ENCODE measurements around the gene ZNF668. TPM values are rescaled to one million over a fixed set of nuclear protein-coding genes. Genes with fewer than 3 reads are reported as not detected.

The ZNF668 gene
- total and polyA plus RNA-seq, 2 of the 13 experiments (the other 11 are each of a cell fraction or from before 2014, with no cell fraction given) = 3.8 to 9.8 TPM

DNA sequence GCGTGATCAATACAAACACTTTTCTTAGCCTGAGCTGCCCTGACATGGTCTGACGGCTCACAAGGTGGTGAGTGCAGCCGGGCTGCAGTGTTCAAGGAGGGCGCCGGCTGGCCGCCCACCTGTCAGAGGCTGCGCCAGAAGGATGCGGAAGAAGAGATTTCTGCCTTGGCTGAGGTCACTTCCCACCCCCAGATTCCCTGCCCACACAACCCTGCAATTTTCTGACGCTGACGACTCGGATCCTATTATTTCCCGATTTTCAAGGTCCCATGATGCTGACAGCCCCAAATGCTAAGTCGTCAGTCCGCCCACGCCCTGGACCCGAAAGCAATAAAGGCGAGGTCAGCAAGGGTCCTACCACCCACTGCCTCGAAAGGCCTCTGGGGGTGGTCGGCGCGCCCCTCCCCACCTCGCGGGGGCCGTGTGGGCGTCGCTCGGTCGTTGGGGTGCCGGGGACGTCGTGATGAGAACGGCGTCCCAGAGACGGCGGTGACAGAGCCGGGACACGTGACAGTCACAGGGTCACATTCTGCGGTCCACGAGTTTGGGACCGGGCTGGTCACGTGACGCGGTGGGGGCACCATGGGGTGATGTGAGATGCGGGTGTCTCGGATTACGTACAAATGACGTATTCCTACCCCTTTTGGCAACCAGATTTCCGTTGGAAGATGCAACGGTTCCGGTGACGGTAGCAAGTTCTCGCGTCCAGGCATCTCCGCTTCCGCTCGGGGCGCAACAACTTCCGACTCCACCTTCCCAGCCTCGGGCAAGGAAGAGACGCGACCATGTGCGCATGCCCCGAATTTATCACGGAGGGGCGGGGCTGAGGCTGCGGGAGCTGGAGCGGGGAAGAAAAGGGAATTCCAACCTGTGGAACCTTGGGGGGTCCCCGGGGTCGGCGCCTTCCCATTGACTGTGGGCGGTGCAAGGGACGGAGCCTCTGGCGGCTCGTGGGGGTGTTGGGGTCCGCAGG is 41.0 kb downstream of the ZNF668 start, which contains the start of gene STX4 (continued):
- TF ChIP-seq MED1 (CRISPR knock-in tag; IDR thresholded peaks at IDR 0.05) (peak; percentile 79), ZNF160 (CRISPR knock-in tag; IDR thresholded peaks at IDR 0.05) (peak; percentile 81; the same call in 1 of the 2 replicates), HMGXB4 (CRISPR knock-in tag; IDR thresholded peaks at IDR 0.05; ENCODE audit: borderline replicate concordance in 1 of 2, low read depth in 1 of 2) (peak; percentile 58 to 72; a peak in 3 of 4 replicates), TCF12 (IDR thresholded peaks at IDR 0.05) (no peak), TCF12 (CRISPR knock-in tag; IDR thresholded peaks at IDR 0.05) (no peak), JDP2 (CRISPR knock-in tag; IDR thresholded peaks at IDR 0.05; ENCODE audit: borderline replicate concordance) (no peak), GMEB1 (CRISPR knock-in tag; IDR thresholded peaks at IDR 0.05; ENCODE audit: borderline replicate concordance) (peak; percentile 89), AKAP8 (CRISPR knock-in tag; IDR thresholded peaks at IDR 0.05) (peak; percentile 32; the same call in 1 of the 2 replicates), ZSCAN12 (CRISPR knock-in tag; IDR thresholded peaks at IDR 0.05) (no peak)
- TF ChIP-seq, protein P1, sequence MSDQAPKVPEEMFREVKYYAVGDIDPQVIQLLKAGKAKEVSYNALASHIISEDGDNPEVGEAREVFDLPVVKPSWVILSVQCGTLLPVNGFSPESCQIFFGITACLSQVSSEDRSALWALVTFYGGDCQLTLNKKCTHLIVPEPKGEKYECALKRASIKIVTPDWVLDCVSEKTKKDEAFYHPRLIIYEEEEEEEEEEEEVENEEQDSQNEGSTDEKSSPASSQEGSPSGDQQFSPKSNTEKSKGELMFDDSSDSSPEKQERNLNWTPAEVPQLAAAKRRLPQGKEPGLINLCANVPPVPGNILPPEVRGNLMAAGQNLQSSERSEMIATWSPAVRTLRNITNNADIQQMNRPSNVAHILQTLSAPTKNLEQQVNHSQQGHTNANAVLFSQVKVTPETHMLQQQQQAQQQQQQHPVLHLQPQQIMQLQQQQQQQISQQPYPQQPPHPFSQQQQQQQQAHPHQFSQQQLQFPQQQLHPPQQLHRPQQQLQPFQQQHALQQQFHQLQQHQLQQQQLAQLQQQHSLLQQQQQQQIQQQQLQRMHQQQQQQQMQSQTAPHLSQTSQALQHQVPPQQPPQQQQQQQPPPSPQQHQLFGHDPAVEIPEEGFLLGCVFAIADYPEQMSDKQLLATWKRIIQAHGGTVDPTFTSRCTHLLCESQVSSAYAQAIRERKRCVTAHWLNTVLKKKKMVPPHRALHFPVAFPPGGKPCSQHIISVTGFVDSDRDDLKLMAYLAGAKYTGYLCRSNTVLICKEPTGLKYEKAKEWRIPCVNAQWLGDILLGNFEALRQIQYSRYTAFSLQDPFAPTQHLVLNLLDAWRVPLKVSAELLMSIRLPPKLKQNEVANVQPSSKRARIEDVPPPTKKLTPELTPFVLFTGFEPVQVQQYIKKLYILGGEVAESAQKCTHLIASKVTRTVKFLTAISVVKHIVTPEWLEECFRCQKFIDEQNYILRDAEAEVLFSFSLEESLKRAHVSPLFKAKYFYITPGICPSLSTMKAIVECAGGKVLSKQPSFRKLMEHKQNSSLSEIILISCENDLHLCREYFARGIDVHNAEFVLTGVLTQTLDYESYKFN (CRISPR knock-in tag; conservative IDR thresholded peaks at IDR 0.05) = peak; percentile 67; the same call in 1 of the 2 replicates
- TF ChIP-seq, protein P2, sequence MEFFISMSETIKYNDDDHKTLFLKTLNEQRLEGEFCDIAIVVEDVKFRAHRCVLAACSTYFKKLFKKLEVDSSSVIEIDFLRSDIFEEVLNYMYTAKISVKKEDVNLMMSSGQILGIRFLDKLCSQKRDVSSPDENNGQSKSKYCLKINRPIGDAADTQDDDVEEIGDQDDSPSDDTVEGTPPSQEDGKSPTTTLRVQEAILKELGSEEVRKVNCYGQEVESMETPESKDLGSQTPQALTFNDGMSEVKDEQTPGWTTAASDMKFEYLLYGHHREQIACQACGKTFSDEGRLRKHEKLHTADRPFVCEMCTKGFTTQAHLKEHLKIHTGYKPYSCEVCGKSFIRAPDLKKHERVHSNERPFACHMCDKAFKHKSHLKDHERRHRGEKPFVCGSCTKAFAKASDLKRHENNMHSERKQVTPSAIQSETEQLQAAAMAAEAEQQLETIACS (CRISPR knock-in tag; IDR thresholded peaks at IDR 0.05) = no peak; the same call in 1 of the 2 replicates
- TF ChIP-seq, protein P3, sequence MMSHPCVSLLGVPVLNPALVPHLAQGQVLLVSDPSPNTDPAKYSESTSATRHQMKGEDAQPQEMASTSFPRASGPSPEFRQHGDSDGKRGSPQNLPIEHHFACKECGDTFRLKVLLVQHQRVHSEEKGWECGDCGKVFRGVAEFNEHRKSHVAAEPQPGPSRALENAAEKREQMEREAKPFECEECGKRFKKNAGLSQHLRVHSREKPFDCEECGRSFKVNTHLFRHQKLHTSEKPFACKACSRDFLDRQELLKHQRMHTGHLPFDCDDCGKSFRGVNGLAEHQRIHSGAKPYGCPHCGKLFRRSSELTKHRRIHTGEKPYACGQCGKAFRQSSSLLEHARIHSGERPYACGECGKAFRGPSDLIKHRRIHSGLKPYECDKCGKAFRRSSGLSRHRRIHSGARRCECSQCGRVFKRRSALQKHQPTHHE (CRISPR knock-in tag; IDR thresholded peaks at IDR 0.05; ENCODE audit: borderline replicate concordance) = peak; percentile 74; the same call in 1 of the 2 replicates
- TF ChIP-seq, protein P4, sequence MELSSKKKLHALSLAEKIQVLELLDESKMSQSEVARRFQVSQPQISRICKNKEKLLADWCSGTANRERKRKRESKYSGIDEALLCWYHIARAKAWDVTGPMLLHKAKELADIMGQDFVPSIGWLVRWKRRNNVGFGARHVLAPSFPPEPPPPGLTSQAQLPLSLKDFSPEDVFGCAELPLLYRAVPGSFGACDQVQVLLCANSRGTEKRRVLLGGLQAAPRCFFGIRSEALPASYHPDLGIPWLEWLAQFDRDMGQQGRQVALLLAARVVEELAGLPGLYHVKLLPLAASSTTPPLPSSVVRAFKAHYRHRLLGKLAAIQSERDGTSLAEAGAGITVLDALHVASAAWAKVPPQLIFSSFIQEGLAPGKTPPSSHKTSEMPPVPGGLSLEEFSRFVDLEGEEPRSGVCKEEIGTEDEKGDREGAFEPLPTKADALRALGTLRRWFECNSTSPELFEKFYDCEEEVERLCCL (CRISPR knock-in tag; IDR thresholded peaks at IDR 0.05; ENCODE audit: borderline replicate concordance) = 0 out of 2 replicates have a peak, but pooled peaks have one; percentile 22
- TF ChIP-seq, protein P5, sequence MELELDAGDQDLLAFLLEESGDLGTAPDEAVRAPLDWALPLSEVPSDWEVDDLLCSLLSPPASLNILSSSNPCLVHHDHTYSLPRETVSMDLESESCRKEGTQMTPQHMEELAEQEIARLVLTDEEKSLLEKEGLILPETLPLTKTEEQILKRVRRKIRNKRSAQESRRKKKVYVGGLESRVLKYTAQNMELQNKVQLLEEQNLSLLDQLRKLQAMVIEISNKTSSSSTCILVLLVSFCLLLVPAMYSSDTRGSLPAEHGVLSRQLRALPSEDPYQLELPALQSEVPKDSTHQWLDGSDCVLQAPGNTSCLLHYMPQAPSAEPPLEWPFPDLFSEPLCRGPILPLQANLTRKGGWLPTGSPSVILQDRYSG (CRISPR knock-in tag; IDR thresholded peaks at IDR 0.05) = peak; percentile 83; the same call in 1 of the 2 replicates

Measured in HepG2 (cell line).